Smooth muscle cell (in vitro differentiated cells): ENCODE results near the gene RBM19. TPM values are rescaled to one million over a fixed set of nuclear protein-coding genes. Genes with fewer than 3 reads are reported as not detected.

Source experiments
- DNase-seq: peaks from one replicate; lab custom pipeline; 2025; ENCODE audit not compliant: unreplicated experiment; lab: John Stamatoyannopoulos, UW
- H2AFZ ChIP-seq: fragments of 200-600 bp; sonication (generic); 2 replicates; pipeline ENCODE4 v1.6.0; 2016; ENCODE audit warnings: antibody characterized with exemption, low read depth, mild to moderate bottlenecking
- H3F3A ChIP-seq: fragments of 200-600 bp; sonication (generic); 2 replicates; pipeline ENCODE4 v1.6.0; 2017; ENCODE audit warnings: antibody characterized with exemption, low read depth
- H3K27ac ChIP-seq: fragments of 200-600 bp; sonication (generic); 2 replicates; pipeline ENCODE4 v1.5.1; 2016; ENCODE audit warnings: low read depth, mild to moderate bottlenecking
- H3K27me3 ChIP-seq: fragments of 200-600 bp; sonication (generic); 2 replicates; pipeline ENCODE4 v1.6.1; 2016; ENCODE audit warnings: low read depth, mild to moderate bottlenecking
- H3K36me3 ChIP-seq: fragments of 200-600 bp; sonication (generic); 2 replicates; pipeline ENCODE4 v1.5.1; 2016; ENCODE audit warnings: low read depth
- H3K4me1 ChIP-seq: fragments of 200-600 bp; sonication (generic); 2 replicates; pipeline ENCODE4 v1.5.1; 2016; ENCODE audit warnings: low read depth
- H3K4me2 ChIP-seq: fragments of 200-600 bp; sonication (generic); 2 replicates; pipeline ENCODE4 v1.6.0; 2016; ENCODE audit warnings: mild to moderate bottlenecking
- H3K4me3 ChIP-seq: fragments of 200-600 bp; sonication (generic); 2 replicates; pipeline ENCODE4 v1.5.1; 2016; ENCODE audit warnings: mild to moderate bottlenecking
- H3K79me2 ChIP-seq: fragments of 200-600 bp; sonication (generic); 2 replicates; pipeline ENCODE4 v1.6.0; 2016; ENCODE audit warnings: low read depth, mild to moderate bottlenecking
- H3K9ac ChIP-seq: fragments of 200-600 bp; sonication (generic); 2 replicates; pipeline ENCODE4 v1.6.0; 2016; ENCODE audit warnings: low read depth
- H3K9me3 ChIP-seq: fragments of 200-600 bp; sonication (generic); replicated peaks from 2 replicates; pipeline ENCODE4 v1.5.1; 2016; ENCODE audit warnings: low read depth
- H4K20me1 ChIP-seq: fragments of 200-600 bp; sonication (generic); 2 replicates; pipeline ENCODE4 v1.6.0; 2016; ENCODE audit warnings: low read depth
- WGBS: methylation state at CpG from one replicate; pipeline ENCODE4 v1.1.7; 2016; ENCODE audit warnings: low lambda C conversion rate; 5-methylcytosine and 5-hydroxymethylcytosine counted together
- polyA plus RNA-seq: library from polyadenylated mRNA; unstranded; fragments of >200 nt; fragmentation: Nextera tagmentation; extraction: Ambion mirVana; gene quantifications from 2 replicates; pipeline ENCODE4 v1.2.1, GENCODE V29; 2016
- total RNA-seq: library from RNA; depleted of rRNA; stranded (reverse); fragments of >200 nt; gene quantifications from 2 replicates; pipeline ENCODE4 v1.2.3, GENCODE V29; 2014
- TF ChIP-seq, protein P1 (sequence below): fragments of 200-600 bp; sonication (generic); IDR thresholded peaks from 2 replicates; pipeline ENCODE4 v1.5.1; 2017; ENCODE audit warnings: borderline replicate concordance, mild to moderate bottlenecking, antibody characterized with exemption; ENCODE audit not compliant: insufficient read depth, poor library complexity, severe bottlenecking

The RBM19 gene
- total and polyA plus RNA-seq, 2 experiments from 2014 or later = 12.8 to 15.9 TPM

DNA sequence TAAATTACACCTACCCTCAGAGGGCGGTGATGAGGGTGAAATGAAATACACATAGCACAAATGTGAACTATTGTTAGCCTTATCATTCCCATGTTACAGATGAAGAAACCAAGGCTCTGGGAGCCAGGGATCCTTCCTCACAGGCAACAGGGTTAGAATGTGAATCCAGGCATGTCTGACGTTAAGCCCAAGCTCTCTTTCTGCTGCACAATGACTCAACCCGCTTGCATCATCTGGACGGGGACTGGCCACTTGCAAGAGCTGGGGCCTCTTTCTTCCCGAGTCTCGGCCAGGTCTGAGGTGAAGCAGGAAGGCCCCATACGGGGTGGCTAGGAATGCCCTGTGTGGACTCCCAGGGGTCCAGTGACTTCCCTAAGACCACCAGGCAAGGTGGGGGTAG lies 105.2 kb downstream of the RBM19 start:
- H3K4me1 ChIP-seq = peaks cover 43% of the 10 kb centered on the region
- DNase-seq = peak; percentile 26
- H2AFZ ChIP-seq = no peak overlapping the region
- no peaks in the 10 kb centered on the region for H3F3A ChIP-seq
- 22% methylated on average over 7 of the region's 7 CpGs for WGBS
- H3K27me3 ChIP-seq = no peaks in the 10 kb centered on the region
- H3K9ac ChIP-seq = peak overlapping the region; percentile 63
- H3K4me3 ChIP-seq = no peak overlapping the region
- H3K79me2 ChIP-seq = no peaks in the 10 kb centered on the region
- no peaks in the 10 kb centered on the region for H4K20me1 ChIP-seq
- no peaks in the 10 kb centered on the region for H3K36me3 ChIP-seq
- H3K4me2 ChIP-seq = peak overlapping the region; percentile 60
- H3K27ac ChIP-seq = peak overlapping the region; percentile 86
- H3K9me3 ChIP-seq = no peaks in the 10 kb centered on the region
- TF ChIP-seq, protein P1, sequence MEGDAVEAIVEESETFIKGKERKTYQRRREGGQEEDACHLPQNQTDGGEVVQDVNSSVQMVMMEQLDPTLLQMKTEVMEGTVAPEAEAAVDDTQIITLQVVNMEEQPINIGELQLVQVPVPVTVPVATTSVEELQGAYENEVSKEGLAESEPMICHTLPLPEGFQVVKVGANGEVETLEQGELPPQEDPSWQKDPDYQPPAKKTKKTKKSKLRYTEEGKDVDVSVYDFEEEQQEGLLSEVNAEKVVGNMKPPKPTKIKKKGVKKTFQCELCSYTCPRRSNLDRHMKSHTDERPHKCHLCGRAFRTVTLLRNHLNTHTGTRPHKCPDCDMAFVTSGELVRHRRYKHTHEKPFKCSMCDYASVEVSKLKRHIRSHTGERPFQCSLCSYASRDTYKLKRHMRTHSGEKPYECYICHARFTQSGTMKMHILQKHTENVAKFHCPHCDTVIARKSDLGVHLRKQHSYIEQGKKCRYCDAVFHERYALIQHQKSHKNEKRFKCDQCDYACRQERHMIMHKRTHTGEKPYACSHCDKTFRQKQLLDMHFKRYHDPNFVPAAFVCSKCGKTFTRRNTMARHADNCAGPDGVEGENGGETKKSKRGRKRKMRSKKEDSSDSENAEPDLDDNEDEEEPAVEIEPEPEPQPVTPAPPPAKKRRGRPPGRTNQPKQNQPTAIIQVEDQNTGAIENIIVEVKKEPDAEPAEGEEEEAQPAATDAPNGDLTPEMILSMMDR = no peak

DNA sequence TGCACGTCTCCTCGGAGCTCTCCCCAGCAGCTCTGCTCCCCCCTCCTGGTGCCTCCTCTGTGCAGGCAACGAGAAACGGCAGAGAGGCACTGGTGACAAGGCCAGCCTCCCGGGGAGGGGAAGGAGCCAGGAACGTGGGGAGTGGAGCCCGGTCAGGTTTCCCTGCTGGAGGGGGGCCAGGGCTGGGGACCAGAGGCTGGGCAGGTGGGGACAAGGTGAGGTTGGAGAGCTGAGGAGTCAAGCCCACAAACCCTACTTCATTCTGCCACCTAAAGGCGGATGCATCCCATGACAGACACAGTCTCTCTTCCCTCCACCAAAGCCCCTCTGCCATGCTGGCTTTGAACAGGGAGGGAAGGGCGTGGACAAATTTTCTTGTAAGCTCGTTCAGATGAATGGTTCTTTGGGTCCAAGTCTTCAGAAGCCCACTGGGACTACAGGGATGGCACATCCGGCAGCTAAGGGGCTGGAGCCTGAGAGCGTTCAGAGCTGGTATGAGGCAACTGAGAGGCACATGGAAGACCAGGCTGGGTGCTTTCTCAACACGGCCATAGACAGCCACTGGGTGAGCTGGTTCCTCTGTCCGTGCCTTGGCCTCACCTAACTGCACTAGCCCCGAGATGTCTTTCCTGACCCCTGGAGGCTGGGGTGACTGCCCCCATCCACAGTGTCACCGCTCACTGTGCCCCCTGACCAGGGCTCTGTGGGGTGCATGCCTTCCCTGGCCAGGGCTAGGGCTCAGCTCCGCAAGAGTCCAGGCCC lies 105.9 kb downstream of the RBM19 start:
- TF ChIP-seq, protein P1 = no peak
- peak; percentile 5 for DNase-seq
- H3K79me2 ChIP-seq = no peaks in the 10 kb centered on the region
- peaks cover 43% of the 10 kb centered on the region for H3K4me1 ChIP-seq
- no peak overlapping the region for H2AFZ ChIP-seq
- H3K27ac ChIP-seq = peak overlapping the region; percentile 86
- no peaks in the 10 kb centered on the region for H3K27me3 ChIP-seq
- H3K9me3 ChIP-seq = no peaks in the 10 kb centered on the region
- no peaks in the 10 kb centered on the region for H3F3A ChIP-seq
- H3K4me3 ChIP-seq = no peak overlapping the region
- no peaks in the 10 kb centered on the region for H4K20me1 ChIP-seq
- H3K9ac ChIP-seq = peak overlapping the region; percentile 59
- 75% methylated on average over 17 of the region's 17 CpGs for WGBS
- H3K4me2 ChIP-seq = no peak overlapping the region
- H3K36me3 ChIP-seq = no peaks in the 10 kb centered on the region

DNA sequence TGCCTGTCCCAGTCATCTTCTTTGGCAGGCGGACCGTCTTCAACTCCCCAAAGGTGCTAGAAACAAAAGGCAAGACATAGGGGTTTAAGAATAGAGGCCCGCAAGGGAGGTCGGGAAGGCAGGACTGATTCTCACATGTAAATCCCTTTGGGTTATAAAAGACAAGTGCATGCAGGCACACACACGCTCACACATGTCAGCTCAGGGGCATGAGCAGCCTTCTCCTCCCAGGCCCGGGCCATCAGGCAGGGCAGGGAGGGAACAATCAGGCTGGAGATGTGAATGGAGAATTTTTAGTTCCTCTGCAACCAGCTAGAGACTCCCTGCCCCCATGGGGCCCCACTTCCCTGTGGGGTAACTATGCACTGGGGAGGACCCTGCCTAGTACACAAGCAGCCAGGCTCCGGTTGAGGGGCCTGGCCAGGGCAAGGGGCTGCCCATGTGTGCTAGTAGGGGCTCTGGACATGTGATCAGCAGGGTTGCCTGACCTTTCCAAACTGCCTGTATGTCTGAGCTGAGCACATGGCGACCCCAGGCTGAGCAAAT lies 107.2 kb downstream of the RBM19 start:
- Histone ChIP-seq H4K20me1 (no peaks in the 10 kb centered on the region), H3K27ac (no peak overlapping the region), H3K9ac (no peak overlapping the region), H3F3A (no peaks in the 10 kb centered on the region), H2AFZ (no peak overlapping the region), H3K36me3 (no peaks in the 10 kb centered on the region), H3K4me1 (peaks cover 43% of the 10 kb centered on the region), H3K4me3 (no peak overlapping the region), H3K9me3 (no peaks in the 10 kb centered on the region), H3K27me3 (no peaks in the 10 kb centered on the region), H3K79me2 (no peaks in the 10 kb centered on the region), H3K4me2 (no peak overlapping the region)
- TF ChIP-seq, protein P1 = no peak
- 67% methylated on average over 8 of the region's 8 CpGs for WGBS
- no peak for DNase-seq
